Middle frontal gyrus (tissue), 1 donor: ENCODE results near the gene SPN.
"Not testable (repeated sequence)": the region's sequence is repeated elsewhere in the genome, so short reads cannot be mapped to it uniquely, and the experiment has no call there.

Source experiments
- DNase-seq: peaks from one replicate; pipeline ENCODE4 v3.0.0-alpha.2; 2015; ENCODE audit warnings: low spot score; ENCODE audit errors: extremely low spot score

SPN gene

GRCh38 chr16:29663016-29663806 lies at the start of gene SPN:
TSS of gene SPN (plus strand) at chr16:29663247. CDS start at chr16:29663729, 482 bp downstream.
- no peak for DNase-seq

DNA sequence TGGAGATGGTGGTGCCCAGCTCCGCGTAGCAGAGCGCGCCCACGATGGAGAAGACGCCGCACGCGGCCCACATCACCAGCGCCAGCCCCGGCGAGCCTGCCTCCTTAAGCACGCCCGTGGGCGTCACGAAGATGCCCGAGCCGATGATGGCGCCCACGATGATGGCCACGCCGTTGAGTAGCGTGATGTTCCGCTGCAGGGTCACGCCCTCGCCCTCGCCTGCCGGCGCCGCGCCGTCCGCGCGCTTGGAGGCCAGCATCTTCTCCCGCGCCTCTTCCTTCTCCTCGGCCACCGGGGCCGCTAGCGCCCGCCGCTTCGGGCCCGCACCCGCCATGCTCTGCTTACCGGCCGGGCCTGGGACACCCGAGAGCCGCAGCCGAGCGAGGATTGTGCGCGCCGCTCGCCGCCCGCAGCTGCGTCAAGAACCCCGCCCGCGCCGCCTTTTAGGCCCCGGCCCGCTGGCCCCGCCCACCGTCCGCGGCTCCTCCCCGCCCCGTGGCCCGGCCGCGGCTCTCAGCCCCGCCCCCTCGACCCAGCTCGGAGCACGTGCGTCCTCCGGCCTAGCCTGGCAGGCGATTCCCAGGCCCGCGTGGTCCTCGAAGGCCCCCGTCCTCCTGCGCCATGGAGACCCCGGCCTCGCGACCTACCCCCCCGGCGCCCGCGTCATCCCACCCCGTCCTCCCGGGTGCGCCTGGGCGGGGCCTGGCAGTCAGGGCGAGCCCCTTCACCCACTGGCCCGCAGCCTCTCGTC lies 49.6 kb upstream of the SPN start:
- DNase-seq = peak; percentile 70

DNA sequence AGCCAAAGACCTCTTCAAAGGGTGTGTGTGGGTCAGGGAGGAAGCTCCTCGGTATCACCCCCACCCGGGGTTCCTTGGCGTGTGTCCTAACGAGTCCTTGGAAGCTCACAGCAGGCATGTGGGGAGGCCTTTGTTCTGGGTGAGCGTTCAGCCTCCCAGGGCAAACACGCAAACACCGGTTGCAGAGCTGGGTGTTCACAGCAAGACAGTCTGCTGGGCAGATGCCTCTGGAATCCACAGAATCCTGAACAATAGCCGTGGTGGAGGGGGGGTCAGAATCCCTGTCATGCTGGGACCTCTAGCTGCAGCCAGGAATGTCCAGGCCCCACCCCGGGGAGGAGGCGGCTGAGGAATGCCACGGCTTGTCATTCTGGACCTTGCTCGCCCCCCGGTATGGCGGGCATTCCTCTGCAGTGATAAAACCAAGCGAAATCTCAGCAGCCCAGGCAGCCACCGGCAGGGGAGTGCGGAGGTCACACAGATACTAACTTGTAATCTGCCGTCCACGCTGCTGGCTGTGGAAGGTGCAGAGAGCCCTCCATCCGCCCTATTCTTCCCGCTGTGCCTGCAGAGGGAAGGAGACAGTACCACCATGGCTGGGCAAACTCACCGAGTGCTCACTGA lies 48.2 kb upstream of the SPN start:
- DNase-seq = not testable (repeated sequence)

- not testable (repeated sequence) for DNase-seq
Observed at GRCh38 chr16:29616127-29616526, 46.9 kb upstream of the SPN start.

DNA sequence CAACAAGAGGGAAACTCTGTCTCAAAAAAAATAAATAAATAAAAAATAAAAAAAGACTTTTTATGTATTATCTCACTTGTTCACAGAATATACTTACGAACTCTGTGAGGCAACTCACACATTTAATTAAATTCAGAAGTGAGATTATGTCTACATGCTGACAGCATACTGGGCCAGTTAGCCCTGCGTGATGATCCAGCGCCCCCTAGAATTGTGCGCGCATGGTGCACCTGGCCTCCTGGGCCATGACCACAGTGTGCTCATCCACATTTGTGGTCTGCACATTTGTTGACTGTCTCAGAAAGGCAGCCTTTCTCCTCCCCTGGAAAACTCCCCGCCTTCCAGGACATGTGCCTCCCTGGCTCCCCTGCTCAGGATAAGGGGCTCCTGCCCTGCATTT lies 42.5 kb upstream of the SPN start:
- DNase-seq = not testable (repeated sequence)

GRCh38 chr16:29622738-29623137 lies 40.3 kb upstream of the SPN start:
- not testable (repeated sequence) for DNase-seq

DNA sequence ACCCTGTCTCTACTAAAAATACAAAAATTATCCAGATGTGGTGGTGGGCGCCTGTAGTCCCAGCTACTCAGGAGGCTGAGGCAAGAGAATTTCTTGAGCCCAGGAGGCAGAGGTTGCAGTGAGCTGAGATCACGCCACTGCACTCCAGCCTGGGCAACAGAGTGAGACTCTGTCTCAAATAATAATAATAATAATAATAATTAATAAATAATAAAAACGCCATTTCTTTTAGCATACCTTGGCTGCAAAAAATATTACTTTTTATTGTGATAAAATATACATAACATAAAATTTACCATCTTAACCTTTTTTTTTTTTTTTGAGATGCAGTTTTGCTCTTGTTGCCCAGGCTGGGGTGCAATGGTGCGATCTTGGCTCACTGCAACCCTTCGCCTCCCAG lies 39.8 kb upstream of the SPN start:
- DNase-seq = not testable (repeated sequence)

- not testable (repeated sequence) for DNase-seq
Observed at GRCh38 chr16:29625114-29625513, 37.9 kb upstream of the SPN start.

- DNase-seq = not testable (repeated sequence)
Observed at GRCh38 chr16:29626778-29627331, 36.2 kb upstream of the SPN start.

DNA sequence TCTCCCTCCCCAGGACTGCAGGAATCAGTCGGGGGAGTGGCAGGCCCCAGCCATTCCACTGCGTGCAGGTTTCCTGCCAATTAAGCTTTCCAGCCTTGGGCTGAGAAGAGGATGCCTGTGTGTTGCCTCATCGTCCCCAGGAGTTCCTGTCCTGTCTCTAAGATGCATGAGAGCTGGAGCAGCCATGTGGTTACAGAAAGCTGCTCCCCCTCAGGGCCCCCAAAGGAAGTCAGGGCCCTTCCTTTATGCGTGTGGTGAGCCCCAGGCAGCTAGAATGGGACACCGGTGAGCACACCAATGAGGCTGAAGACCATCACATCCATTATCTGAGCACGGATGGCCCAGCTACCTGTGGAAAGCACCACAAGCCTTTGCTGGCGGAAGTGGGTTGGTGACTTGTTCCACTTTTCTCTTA lies 35.4 kb upstream of the SPN start:
- not testable (repeated sequence) for DNase-seq

DNA sequence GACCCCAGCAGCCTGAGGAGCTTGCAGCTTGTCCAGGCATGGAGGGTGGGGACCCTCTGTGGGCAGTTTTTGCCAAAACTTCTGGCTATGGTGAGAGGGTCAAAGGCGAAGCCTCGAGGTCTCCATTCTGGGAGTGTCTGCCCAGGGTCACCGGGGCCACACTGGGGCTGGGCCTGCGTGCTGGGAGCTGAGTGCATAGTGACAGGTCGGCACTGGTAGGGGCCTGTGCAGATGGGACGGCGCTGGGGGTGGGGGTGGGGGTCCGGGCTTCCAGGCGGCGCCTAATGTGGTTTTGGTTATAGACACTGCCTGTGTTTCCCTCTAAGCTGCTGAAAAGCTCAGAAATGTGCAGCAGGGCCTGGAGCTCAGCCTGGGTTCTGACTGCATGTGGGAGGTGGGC lies 34.3 kb upstream of the SPN start:
- not testable (repeated sequence) for DNase-seq

GRCh38 chr16:29629318-29629717 lies 33.7 kb upstream of the SPN start:
- DNase-seq = not testable (repeated sequence)

- DNase-seq = not testable (repeated sequence)
Observed at GRCh38 chr16:29631658-29632057, 31.4 kb upstream of the SPN start.

GRCh38 chr16:29635902-29636301 lies 27.1 kb upstream of the SPN start:
- DNase-seq = not testable (repeated sequence)

DNA sequence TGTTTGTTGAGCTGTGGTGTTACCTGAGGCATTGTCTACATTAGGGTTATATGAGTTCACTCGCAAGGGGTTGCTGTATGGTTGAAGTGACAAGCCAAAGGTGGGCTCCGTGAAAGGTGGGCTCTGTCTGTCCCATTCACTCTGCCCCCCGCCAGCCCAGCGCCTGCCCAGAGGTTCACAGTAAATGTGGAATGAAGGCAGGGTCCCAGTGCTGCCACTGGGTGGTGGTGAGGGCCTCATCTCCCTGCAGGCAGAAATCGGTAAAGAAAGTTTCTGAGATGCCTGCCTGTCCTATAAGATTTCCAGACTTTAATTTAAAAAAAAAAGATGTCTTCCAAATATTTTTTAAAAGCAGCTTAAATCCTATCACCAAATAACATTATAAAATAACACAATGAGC lies 26.7 kb upstream of the SPN start:
- DNase-seq = not testable (repeated sequence)

DNA sequence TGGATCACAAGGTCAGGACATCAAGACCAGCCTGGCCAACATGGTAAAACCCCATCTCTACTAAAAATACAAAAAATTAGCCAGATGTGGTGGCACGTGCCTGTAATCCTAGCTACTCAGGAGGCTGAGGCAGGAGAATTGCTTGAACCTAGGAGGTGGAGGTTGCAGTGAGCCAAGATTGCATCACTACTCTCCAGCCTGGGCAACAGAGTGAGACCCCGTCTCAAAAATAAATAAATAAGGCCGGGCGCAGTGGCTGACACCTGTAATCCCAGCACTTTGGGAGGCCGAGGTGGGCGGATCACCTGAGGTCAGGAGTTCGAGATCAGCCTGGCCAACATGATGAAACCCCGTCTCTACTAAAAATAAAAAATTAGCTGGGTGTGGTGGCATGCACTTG lies 24.3 kb upstream of the SPN start:
- DNase-seq = not testable (repeated sequence)

DNA sequence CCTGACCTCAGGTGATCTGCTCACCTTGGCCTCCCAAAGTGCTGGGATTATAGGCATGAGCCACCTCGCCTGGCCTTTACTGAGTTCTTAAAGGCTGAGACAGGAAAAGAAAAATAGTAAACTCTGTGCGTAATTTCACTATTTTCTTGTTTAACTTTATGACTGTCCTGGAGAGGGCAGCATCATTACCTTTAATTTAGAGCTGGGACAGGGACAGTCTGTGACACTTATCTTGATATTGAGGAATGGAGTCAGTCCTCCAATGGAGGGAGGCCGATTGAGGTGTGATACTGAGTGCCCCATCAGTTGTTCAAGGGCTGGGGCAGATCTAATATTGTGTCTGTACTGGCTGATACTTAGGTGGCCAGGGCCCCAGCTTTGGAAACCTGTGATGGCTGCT lies 21.5 kb upstream of the SPN start:
- no peak for DNase-seq

DNA sequence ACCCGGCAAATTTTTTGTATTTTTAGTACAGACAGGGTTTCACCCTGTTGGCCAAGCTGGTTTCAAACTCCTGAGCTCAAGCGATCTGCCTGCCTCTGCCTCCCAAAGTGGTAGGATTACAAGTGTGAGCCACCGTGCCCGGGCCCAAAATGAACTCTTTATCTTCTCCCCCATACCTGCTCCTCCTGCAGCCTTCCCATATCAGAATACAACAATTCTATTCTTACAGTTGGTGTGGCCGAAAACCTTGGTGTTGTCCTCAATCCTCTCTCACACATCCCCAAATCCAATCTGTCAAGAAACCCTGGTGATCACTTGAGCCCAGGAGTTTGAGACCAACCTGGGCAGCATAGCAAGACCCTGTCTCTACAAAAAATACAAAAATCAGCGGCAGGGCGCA lies 19.5 kb upstream of the SPN start:
- no peak for DNase-seq

DNA sequence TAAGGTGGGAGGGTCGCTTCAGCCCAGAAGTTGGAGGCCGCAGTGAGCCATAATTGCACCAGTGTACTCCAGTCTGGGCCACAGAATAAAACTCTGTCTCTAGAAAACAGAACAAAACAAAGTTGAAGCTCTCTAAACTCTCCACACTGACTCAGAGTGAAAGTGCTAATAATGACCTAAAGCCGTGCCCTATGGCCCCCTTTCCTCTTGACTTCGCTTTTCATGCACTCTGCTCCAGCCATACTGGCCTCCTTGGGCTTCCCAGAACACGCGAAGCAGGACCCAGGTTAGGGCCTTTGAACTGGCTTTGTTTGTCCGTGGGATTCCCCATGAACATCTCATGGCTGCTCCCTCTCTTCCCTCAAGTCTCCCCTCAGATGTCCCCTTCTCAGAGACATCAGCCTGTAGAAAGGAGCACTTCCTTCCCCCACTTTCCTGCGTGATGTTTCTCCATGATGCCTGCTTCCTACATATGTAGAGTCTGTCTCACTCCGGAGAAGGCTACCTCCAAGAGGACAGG lies 18.6 kb upstream of the SPN start:
- no peak for DNase-seq

DNA sequence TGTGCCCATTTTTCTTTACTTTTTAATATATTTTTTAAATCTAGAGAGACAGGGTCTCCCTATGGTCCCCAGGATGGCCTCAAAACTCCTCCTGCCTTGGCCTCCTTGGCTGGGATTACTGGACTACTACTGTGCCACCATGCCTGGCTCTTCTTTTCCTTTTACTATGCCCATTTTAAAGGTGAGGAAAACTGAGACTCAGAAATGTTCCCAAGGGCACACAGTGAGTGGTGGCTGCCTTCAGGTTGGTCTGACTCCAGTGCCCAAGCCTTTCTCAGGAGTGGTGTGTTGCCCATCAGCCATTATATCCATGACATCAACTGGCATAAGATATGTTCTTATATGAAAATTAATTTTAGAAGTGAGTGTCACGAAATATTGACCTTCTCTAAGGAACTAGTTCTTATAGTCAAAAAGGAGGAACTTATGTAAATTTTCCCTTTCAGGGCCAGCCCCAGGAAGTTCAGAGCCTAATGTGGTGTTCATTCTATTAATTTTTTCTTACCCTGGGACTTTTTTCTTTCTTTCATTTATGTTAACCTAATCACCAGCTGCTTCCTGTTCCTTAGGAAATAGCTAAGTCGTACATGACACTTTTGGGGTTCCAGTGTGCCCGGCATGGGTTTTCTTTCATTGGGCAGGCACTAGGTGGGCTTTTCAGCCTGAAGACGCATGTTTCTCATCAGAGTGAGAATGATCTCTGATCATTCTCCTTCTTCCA lies 17.9 kb upstream of the SPN start:
- DNase-seq = no peak

- no peak for DNase-seq
Observed at GRCh38 chr16:29645694-29646187, 17.3 kb upstream of the SPN start.
